Lower leg skin (tissue), 4 donors: ENCODE measurements around the gene TKT. TPM values are rescaled to one million over a fixed set of nuclear protein-coding genes. Genes with fewer than 3 reads are reported as not detected.

Experiments
- DNase-seq, 2 donors: peaks; one replicate each; pipeline ENCODE4 v3.0.0-alpha.2; 2019; ENCODE audit warnings: low spot score in 2 of 2
- H3K4me3 ChIP-seq: fragments of 200-600 bp; sonication (generic); 2 replicates; pipeline ENCODE4 v1.5.1; 2017; ENCODE audit warnings: mild to moderate bottlenecking, low read depth; ENCODE audit not compliant: poor library complexity, severe bottlenecking
- CTCF ChIP-seq, 3 donors: fragments of 450-650 bp; IDR thresholded peaks; one replicate each; pipeline ENCODE4 v1.5.1; 2016; ENCODE audit warnings: antibody characterized with exemption in 3 of 3, mild to moderate bottlenecking in 3 of 3, moderate library complexity in 2 of 3
- POLR2A ChIP-seq, 2 donors: fragments of 450-650 bp; IDR thresholded peaks; one replicate each; pipeline ENCODE4 v1.6.1; 2016 to 2017; ENCODE audit warnings: antibody characterized with exemption in 2 of 2, mild to moderate bottlenecking in 1 of 2, moderate library complexity in 1 of 2
- WGBS, 2 donors: methylation state at CpG; one replicate each; pipeline ENCODE4 v1.1.5; 2018; 5-methylcytosine and 5-hydroxymethylcytosine counted together
- intact Hi-C: fragments of 100-400 bp; cut with DNase I; formaldehyde crosslinking; loops from one replicate; pipeline ENCODE4 v1.15.0; 2023; ENCODE audit warnings: low total_unique reads
- total RNA-seq, 4 donors: library from RNA; depleted of rRNA; stranded (reverse); fragments of >200 nt; gene quantifications; one replicate each; pipeline ENCODE4 v1.1.0, GENCODE V29; 2016

Gene TKT
- total RNA-seq, 4 donors from 2014 or later: 98.1 to 195 (median 154) TPM

DNA sequence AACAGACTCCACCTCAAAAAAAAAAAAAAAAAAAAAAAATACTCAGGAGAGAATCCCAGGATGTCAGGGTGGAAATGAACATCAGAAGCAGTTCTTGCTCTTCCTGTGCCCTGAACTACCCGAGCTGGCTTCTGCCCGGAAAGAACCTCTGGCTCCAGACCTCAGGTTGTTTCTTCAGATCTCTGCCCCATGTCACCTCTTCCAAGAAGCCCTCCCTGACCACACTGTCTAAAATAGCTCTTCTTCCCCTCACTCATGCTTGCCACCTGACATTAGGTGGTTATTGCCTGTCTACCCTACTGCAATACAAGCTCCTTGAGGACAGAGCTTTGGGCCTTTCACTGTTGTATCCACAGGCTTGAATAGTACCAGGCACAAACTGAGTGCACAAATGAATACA is 8.2 kb downstream of the TKT start:
- intact Hi-C loops: no loop called here
- no peak for DNase-seq
- TF ChIP-seq POLR2A (IDR thresholded peaks at IDR 0.05) (no peak), CTCF (IDR thresholded peaks at IDR 0.05) (no peak)
- 89 to 92% methylated on average over 2 of the region's 2 CpGs for WGBS, 2 donors
- H3K4me3 ChIP-seq: no peak overlapping the region

- 93 to 98% methylated on average over 4 to 8 of the region's 8 CpGs for WGBS, 2 donors
- H3K4me3 ChIP-seq: no peak overlapping the region
- intact Hi-C loops: no loop called here
- DNase-seq: no peak
- no peak for TF ChIP-seq POLR2A (IDR thresholded peaks at IDR 0.05)
- no peak for TF ChIP-seq CTCF (IDR thresholded peaks at IDR 0.05)
These were observed 11.6 kb downstream of the TKT start for GRCh38 chr3:53244271-53244670.

- intact Hi-C loops: no loop called here
- WGBS, 2 donors: 84 to 92% methylated on average over 8 of the region's 8 CpGs
- TF ChIP-seq CTCF (IDR thresholded peaks at IDR 0.05) (no peak), POLR2A (IDR thresholded peaks at IDR 0.05) (no peak)
These were observed 12.0 kb downstream of the TKT start for GRCh38 chr3:53243785-53244184.

GRCh38 chr3:53243165-53243564 is 12.7 kb downstream of the TKT start:
- TF ChIP-seq POLR2A (IDR thresholded peaks at IDR 0.05) (no peak), CTCF (IDR thresholded peaks at IDR 0.05) (no peak)
- no peak for DNase-seq
- WGBS, 2 donors: 56 to 68% methylated on average over 14 of the region's 14 CpGs
- H3K4me3 ChIP-seq: no peak overlapping the region
- intact Hi-C loops: no loop called here

More at GRCh38 chr3:53243785-53244184, 12.0 kb downstream of the TKT start:
- DNase-seq: no peak
- H3K4me3 ChIP-seq: no peak overlapping the region

DNA sequence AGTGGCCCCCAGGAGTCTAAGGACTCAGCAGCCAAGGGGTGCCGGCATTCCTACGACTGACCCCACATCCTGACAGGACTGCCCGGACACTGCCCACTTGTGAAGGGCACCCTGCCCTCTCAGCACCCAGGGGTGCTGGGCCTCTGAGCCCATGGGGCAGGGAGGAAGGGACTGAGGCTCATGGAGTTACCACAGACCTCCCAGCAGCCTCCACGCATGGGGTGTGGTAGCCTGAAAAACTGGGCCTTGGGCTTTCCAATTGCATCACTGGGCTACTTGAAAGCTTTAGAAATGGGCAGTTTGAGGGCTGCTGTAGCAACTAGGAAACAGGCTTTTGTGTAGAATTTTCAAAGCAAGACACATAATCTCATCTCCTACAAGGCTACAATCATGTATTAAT is 13.2 kb downstream of the TKT start:
- no peak for DNase-seq
- H3K4me3 ChIP-seq: no peak overlapping the region
- intact Hi-C loops: no loop called here
- WGBS, 2 donors: 70 to 93% methylated on average over 4 of the region's 4 CpGs
- TF ChIP-seq POLR2A (IDR thresholded peaks at IDR 0.05) (no peak), CTCF (IDR thresholded peaks at IDR 0.05) (no peak)

DNA sequence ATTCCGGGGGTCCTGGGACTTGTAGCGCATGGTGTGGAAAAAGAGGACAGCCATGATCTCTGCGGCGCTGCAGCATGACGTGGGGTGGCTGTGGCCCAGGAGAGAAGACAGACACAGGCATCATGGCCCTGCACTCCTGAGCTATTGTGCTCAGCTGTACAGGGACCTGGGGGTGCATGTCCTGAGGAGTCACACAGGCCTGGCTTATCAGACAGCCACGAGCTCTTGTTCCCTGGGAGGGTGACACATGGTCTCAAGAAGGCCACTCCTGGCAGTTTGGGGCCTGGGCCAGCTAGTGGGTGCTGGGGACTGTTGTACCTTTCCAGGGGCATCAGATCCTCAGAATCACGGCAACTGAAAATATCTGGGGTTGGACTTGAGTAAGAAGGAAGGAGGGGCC is 13.7 kb downstream of the TKT start:
- H3K4me3 ChIP-seq: no peak overlapping the region
- DNase-seq: no peak
- WGBS, 2 donors: 99 to 100% methylated on average over 6 to 7 of the region's 7 CpGs
- intact Hi-C loops: no loop called here
- TF ChIP-seq CTCF (IDR thresholded peaks at IDR 0.05) (no peak), POLR2A (IDR thresholded peaks at IDR 0.05) (no peak)
